HepG2 (cell line): ENCODE data around the gene ZNF280A. TPM values are rescaled to one million over a fixed set of nuclear protein-coding genes. Genes with fewer than 3 reads are reported as not detected.

Experiments
- ELF1 ChIP-seq: sonication (generic); formaldehyde crosslinking; IDR thresholded peaks from 2 replicates; pipeline ENCODE4 v1.4.0; 2020; ENCODE audit warnings: missing genetic modification reagents
- MED13 ChIP-seq: sonication (generic); formaldehyde crosslinking; IDR thresholded peaks from 2 replicates; pipeline ENCODE4 v1.5.0; 2020; ENCODE audit warnings: missing genetic modification reagents
- NFYB ChIP-seq: sonication (generic); formaldehyde crosslinking; IDR thresholded peaks from 2 replicates; pipeline ENCODE4 v1.4.0; 2020; ENCODE audit warnings: missing genetic modification reagents
- NR1H2 ChIP-seq: sonication (generic); formaldehyde crosslinking; IDR thresholded peaks from 2 replicates; pipeline ENCODE4 v1.8.1; 2022; ENCODE audit warnings: low read depth, missing genetic modification reagents, borderline replicate concordance
- POLR2G ChIP-seq: fragments of 200-400 bp; formaldehyde crosslinking; IDR thresholded peaks from 2 replicates; pipeline ENCODE4 v1.6.1; 2018; ENCODE audit warnings: mild to moderate bottlenecking, low read depth, low read length, moderate library complexity
- SNAI1 ChIP-seq: sonication (generic); formaldehyde crosslinking; IDR thresholded peaks from 2 replicates; pipeline ENCODE4 v1.5.0; 2020; ENCODE audit warnings: mild to moderate bottlenecking, missing genetic modification reagents, borderline replicate concordance
- SRF ChIP-seq: IDR thresholded peaks from 2 replicates; pipeline ENCODE4 v1.6.1; 2011; ENCODE audit warnings: mild to moderate bottlenecking, low read depth, low read length, moderate library complexity
- TBX2 ChIP-seq: sonication (generic); formaldehyde crosslinking; IDR thresholded peaks from 2 replicates; pipeline ENCODE4 v1.5.0; 2020; ENCODE audit warnings: missing genetic modification reagents, mild to moderate bottlenecking, borderline replicate concordance
- TOPORS ChIP-seq: sonication (generic); formaldehyde crosslinking; IDR thresholded peaks from 2 replicates; pipeline ENCODE4 v1.8.0; 2023; ENCODE audit warnings: mild to moderate bottlenecking, missing genetic modification reagents
- ZNF160 ChIP-seq: sonication (generic); formaldehyde crosslinking; IDR thresholded peaks from 2 replicates; pipeline ENCODE4 v1.8.0; 2022; ENCODE audit warnings: mild to moderate bottlenecking, inconsistent platforms, missing genetic modification reagents
- ZNF3 ChIP-seq: IDR thresholded peaks from 2 replicates; pipeline ENCODE4 v1.7.0; 2017; ENCODE audit warnings: inconsistent platforms
- ZNF484 ChIP-seq: sonication (generic); formaldehyde crosslinking; IDR thresholded peaks from 2 replicates; pipeline ENCODE4 v1.5.1; 2020; ENCODE audit warnings: mild to moderate bottlenecking, low read depth, missing genetic modification reagents, borderline replicate concordance
- ZSCAN25 ChIP-seq: sonication (generic); formaldehyde crosslinking; IDR thresholded peaks from 2 replicates; pipeline ENCODE4 v1.8.0; 2022; ENCODE audit warnings: mild to moderate bottlenecking, missing genetic modification reagents
- polyA plus RNA-seq, 8 experiments: library from polyadenylated mRNA; depleted of rRNA in 3 of 8; stranded (reverse) in 7 of 8; unstranded in 1 of 8; fragments of >200 nt; fragmentation: Illumina TruSeq in 4 of 8; extraction: Trizol in 4 of 8; gene quantifications; 2 replicates each; pipeline versions ENCODE4 v1.2.1 to v1.2.3, GENCODE V29; 2011 to 2016; ENCODE audit warnings: low read depth in 4 of 8, missing spikeins in 1 of 8, mixed read lengths in 1 of 8; ENCODE audit not compliant: insufficient read depth in 1 of 8
- total RNA-seq, 5 experiments: library from RNA; depleted of rRNA; stranded (reverse); fragments of >200 nt; fragmentation: Illumina TruSeq; extraction: Trizol; gene quantifications; 2 replicates each; pipeline ENCODE4 v1.2.3, GENCODE V29; 2016; ENCODE audit warnings: low read depth in 1 of 5
- TF ChIP-seq, protein P1 (sequence below): IDR thresholded peaks from 2 replicates; pipeline ENCODE4 v1.6.1; 2016; ENCODE audit warnings: low read depth, control low read depth
- TF ChIP-seq, protein P2 (sequence below): sonication (generic); formaldehyde crosslinking; IDR thresholded peaks from 2 replicates; pipeline ENCODE4 v1.5.1; 2020; ENCODE audit warnings: missing genetic modification reagents, mild to moderate bottlenecking, borderline replicate concordance
- TF ChIP-seq, protein P3 (sequence below): sonication (generic); formaldehyde crosslinking; IDR thresholded peaks from 2 replicates; pipeline ENCODE4 v1.4.0; 2020; ENCODE audit warnings: missing genetic modification reagents
- TF ChIP-seq, protein P4 (sequence below): sonication (generic); formaldehyde crosslinking; IDR thresholded peaks from 2 replicates; pipeline ENCODE4 v1.8.1; 2023; ENCODE audit warnings: mild to moderate bottlenecking, missing genetic modification reagents
- TF ChIP-seq, protein P5 (sequence below): sonication (generic); formaldehyde crosslinking; conservative IDR thresholded peaks from 2 replicates; pipeline ENCODE4 v1.4.0; 2020; ENCODE audit warnings: missing genetic modification reagents
- TF ChIP-seq, protein P6 (sequence below): sonication (generic); formaldehyde crosslinking; IDR thresholded peaks from 2 replicates; pipeline ENCODE4 v1.5.0; 2020; ENCODE audit warnings: missing genetic modification reagents

Gene ZNF280A
- total and polyA plus RNA-seq, 2 of the 13 experiments (the other 11 are each of a cell fraction or from before 2014, with no cell fraction given): 1.4 to 2.9 TPM

DNA sequence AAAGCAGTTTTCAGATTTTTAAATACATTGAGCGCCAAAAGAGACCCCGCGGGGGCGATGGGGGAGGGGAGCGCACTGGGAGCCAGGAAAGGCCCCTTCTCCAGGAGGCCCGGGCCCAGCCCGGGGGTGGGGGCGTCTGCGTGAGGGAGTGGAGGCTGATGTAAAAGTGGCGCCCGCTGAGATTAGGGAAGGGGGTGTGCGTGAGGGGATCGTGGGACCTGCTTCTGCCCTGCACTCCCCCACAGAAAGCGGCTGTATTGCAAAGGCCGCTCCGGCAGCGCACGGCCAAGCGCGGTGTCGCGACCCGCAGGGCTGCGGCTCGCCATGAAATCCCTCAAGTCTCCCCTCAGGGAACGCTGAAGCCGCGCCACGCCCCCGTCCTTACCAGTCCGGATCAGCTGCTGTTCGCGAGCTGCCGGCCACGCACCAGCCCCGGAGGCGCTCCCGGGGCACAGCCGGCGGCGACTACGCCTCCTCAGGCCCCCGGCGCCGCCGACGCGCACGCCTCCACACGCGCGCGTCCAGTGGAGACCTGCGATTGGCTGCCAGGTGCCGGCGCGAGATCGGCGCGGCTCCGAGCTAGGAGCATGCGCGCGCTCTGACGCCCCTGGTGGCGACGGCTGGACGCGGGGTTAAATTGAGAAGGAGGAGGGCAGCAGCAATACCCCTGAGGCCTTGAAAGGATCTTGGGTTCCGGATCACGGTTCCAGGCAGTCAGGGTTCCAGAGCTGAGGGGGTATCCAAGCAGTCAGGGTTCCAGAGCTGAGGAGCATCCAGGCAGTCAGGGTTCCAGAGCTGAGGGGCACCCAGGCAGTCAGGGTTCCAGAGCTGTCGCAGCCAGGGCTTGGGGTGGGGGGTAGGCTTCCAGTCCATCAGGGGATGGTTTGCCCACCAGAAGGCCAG lies 11.5 kb downstream of the ZNF280A start, which contains the start of gene ZNF280B (continued):
- TF ChIP-seq TBX2 (CRISPR knock-in tag): peak; percentile 81
- TF ChIP-seq ZNF3 (CRISPR knock-in tag): no peak
- peak; percentile 77; the same call in 1 of the 2 replicates for TF ChIP-seq TOPORS (CRISPR knock-in tag)
- no peak for TF ChIP-seq ZSCAN25
- TF ChIP-seq, protein P1, sequence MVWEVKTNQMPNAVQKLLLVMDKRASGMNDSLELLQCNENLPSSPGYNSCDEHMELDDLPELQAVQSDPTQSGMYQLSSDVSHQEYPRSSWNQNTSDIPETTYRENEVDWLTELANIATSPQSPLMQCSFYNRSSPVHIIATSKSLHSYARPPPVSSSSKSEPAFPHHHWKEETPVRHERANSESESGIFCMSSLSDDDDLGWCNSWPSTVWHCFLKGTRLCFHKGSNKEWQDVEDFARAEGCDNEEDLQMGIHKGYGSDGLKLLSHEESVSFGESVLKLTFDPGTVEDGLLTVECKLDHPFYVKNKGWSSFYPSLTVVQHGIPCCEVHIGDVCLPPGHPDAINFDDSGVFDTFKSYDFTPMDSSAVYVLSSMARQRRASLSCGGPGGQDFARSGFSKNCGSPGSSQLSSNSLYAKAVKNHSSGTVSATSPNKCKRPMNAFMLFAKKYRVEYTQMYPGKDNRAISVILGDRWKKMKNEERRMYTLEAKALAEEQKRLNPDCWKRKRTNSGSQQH (CRISPR knock-in tag): no peak
- TF ChIP-seq, protein P2, sequence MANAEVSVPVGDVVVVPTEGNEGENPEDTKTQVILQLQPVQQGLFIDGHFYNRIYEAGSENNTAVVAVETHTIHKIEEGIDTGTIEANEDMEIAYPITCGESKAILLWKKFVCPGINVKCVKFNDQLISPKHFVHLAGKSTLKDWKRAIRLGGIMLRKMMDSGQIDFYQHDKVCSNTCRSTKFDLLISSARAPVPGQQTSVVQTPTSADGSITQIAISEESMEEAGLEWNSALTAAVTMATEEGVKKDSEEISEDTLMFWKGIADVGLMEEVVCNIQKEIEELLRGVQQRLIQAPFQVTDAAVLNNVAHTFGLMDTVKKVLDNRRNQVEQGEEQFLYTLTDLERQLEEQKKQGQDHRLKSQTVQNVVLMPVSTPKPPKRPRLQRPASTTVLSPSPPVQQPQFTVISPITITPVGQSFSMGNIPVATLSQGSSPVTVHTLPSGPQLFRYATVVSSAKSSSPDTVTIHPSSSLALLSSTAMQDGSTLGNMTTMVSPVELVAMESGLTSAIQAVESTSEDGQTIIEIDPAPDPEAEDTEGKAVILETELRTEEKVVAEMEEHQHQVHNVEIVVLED (CRISPR knock-in tag): peak; percentile 94
- no peak for TF ChIP-seq NR1H2
- TF ChIP-seq SNAI1 (CRISPR knock-in tag): no peak
- TF ChIP-seq, protein P3, sequence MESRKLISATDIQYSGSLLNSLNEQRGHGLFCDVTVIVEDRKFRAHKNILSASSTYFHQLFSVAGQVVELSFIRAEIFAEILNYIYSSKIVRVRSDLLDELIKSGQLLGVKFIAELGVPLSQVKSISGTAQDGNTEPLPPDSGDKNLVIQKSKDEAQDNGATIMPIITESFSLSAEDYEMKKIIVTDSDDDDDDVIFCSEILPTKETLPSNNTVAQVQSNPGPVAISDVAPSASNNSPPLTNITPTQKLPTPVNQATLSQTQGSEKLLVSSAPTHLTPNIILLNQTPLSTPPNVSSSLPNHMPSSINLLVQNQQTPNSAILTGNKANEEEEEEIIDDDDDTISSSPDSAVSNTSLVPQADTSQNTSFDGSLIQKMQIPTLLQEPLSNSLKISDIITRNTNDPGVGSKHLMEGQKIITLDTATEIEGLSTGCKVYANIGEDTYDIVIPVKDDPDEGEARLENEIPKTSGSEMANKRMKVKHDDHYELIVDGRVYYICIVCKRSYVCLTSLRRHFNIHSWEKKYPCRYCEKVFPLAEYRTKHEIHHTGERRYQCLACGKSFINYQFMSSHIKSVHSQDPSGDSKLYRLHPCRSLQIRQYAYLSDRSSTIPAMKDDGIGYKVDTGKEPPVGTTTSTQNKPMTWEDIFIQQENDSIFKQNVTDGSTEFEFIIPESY (CRISPR knock-in tag): no peak
- TF ChIP-seq ZNF484: no peak
- TF ChIP-seq MED13 (CRISPR knock-in tag): no peak
- no peak; the same call in 1 of the 2 replicates for TF ChIP-seq ELF1 (CRISPR knock-in tag)
- TF ChIP-seq, protein P4, sequence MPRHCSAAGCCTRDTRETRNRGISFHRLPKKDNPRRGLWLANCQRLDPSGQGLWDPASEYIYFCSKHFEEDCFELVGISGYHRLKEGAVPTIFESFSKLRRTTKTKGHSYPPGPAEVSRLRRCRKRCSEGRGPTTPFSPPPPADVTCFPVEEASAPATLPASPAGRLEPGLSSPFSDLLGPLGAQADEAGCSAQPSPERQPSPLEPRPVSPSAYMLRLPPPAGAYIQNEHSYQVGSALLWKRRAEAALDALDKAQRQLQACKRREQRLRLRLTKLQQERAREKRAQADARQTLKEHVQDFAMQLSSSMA (CRISPR knock-in tag): no peak
- TF ChIP-seq, protein P5, sequence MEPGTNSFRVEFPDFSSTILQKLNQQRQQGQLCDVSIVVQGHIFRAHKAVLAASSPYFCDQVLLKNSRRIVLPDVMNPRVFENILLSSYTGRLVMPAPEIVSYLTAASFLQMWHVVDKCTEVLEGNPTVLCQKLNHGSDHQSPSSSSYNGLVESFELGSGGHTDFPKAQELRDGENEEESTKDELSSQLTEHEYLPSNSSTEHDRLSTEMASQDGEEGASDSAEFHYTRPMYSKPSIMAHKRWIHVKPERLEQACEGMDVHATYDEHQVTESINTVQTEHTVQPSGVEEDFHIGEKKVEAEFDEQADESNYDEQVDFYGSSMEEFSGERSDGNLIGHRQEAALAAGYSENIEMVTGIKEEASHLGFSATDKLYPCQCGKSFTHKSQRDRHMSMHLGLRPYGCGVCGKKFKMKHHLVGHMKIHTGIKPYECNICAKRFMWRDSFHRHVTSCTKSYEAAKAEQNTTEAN (CRISPR knock-in tag): no peak
- peak; percentile 74 for TF ChIP-seq NFYB (CRISPR knock-in tag)
- TF ChIP-seq, protein P6, sequence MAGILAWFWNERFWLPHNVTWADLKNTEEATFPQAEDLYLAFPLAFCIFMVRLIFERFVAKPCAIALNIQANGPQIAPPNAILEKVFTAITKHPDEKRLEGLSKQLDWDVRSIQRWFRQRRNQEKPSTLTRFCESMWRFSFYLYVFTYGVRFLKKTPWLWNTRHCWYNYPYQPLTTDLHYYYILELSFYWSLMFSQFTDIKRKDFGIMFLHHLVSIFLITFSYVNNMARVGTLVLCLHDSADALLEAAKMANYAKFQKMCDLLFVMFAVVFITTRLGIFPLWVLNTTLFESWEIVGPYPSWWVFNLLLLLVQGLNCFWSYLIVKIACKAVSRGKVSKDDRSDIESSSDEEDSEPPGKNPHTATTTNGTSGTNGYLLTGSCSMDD (CRISPR knock-in tag): no peak
- no peak for TF ChIP-seq SRF
- TF ChIP-seq POLR2G: peak; percentile 81
- no peak for TF ChIP-seq ZNF160 (CRISPR knock-in tag)
